HFF-Myc (cell line): ENCODE measurements around the gene CFL2.

ENCODE experiments used
- DNase-seq: peaks from one replicate; pipeline ENCODE4 v3.0.0-alpha.2; 2011; ENCODE audit warnings: low read depth; ENCODE audit errors: extremely low read depth
- H3K4me3 ChIP-seq: replicated peaks from 2 replicates; pipeline ENCODE4 v1.5.1; 2011; ENCODE audit warnings: low read depth, mild to moderate bottlenecking, control low read depth, low read length
- CTCF ChIP-seq: IDR thresholded peaks from 2 replicates; pipeline ENCODE4 v1.5.1; 2012; ENCODE audit warnings: mild to moderate bottlenecking, low read depth, low read length, control low read depth; ENCODE audit errors: missing control alignments

The CFL2 gene

GRCh38 chr14:34711796-34712712 lies 2.3 kb downstream of the CFL2 start:
- peak overlapping the region; percentile 12; the same call in 1 of the 2 replicates for H3K4me3 ChIP-seq
- no peak for DNase-seq
- TF ChIP-seq CTCF: no peak

- TF ChIP-seq CTCF: no peak
- peak; percentile 93 for DNase-seq
- peak overlapping the region; percentile 0; the same call in 1 of the 2 replicates for H3K4me3 ChIP-seq
Measured at GRCh38 chr14:34711169-34711568, 3.2 kb downstream of the CFL2 start.

DNA sequence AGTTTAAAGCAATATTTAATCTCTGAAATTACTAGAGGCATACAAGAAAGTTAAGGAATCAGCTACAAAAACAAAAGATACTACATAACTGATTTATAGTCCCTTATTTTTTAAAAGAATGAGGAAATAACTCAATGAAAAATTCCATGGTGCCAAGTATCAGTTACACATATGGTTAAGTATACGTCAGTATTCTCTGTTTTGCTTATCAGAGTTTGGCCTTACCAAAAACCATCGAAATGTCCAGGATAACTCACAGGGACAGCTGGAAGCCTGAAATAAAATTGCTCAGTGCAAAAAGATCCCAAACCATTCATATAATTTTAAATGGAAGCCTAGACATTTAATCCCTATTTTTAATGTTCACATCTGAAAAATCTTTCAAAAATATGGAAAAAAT lies 3.6 kb downstream of the CFL2 start:
- no peak for DNase-seq
- peak overlapping the region; percentile 0; the same call in 1 of the 2 replicates for H3K4me3 ChIP-seq
- TF ChIP-seq CTCF: no peak

DNA sequence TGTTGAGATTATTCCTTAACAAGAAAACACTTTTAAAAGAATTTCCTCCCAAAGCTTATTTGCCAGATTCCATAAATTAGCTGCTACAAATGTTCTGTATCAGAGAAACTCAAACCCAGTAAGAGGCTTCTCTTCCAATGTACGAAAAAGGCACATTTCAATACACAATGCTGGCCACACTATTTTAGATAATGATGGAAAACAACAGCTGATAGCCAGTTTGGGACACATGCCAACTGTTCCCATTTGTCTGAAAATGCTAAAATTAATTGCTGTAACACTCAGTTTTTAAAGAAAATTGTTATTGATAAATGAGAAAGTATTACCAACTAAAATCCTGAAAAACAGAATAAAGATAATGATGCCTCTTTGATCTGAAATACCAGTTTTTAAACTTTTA lies 4.4 kb downstream of the CFL2 start:
- no peak for DNase-seq
- no peak overlapping the region for H3K4me3 ChIP-seq
- TF ChIP-seq CTCF: no peak

GRCh38 chr14:34707722-34708121 lies 6.7 kb downstream of the CFL2 start:
- TF ChIP-seq CTCF: no peak
- H3K4me3 ChIP-seq: no peak overlapping the region
- DNase-seq: no peak

- H3K4me3 ChIP-seq: no peak overlapping the region
- DNase-seq: no peak
- TF ChIP-seq CTCF: no peak
Measured at GRCh38 chr14:34701808-34702207, 12.6 kb downstream of the CFL2 start.
